ENCODE data around the gene CCSAP.
"Not testable (repeated sequence)": the region's sequence is repeated elsewhere in the genome, so short reads cannot be mapped to it uniquely, and the experiment has no call there.

Gene CCSAP

DNA sequence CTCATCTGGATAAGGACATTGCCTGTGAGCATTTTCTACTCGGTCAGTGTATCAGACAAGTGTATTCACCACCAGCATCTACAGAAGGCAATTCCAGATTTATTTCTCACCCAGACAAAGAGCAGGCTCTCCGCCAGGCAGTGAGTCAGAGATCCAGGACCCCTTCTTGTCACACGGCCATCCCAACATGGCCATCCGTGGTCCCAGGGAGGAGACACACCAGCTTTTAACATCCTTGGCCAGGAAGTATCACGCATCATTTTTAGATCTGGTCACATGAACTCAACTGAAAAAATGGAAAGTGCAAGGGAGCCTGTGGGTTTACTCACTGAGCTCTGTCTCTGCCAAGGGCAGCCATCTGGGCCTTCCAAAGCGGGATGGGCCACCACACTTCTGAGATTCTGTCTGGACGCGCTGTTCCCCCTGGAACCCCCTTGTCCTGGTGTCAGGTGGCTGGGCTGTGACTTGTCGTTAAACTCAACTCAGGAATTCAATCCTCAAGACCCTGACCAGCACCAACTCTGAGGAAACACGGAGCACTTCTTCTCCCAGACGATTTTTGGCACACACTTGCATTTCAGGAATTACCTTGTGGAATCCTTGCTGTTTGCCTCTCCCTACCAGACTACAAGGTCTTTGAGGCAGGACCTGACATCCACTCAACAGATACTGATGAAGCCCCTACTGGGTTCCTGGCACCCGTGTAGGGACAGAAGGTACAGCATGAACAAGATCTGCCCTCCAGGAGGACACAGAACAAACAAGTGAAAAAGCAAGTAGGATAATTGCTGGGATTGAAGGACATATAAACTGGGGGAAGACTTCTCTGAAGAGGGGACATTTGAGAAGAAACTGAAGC, 21.6 kb upstream of the CCSAP start:
- DNase-seq (ENCODE audit: low spot score) = no peak

DNA sequence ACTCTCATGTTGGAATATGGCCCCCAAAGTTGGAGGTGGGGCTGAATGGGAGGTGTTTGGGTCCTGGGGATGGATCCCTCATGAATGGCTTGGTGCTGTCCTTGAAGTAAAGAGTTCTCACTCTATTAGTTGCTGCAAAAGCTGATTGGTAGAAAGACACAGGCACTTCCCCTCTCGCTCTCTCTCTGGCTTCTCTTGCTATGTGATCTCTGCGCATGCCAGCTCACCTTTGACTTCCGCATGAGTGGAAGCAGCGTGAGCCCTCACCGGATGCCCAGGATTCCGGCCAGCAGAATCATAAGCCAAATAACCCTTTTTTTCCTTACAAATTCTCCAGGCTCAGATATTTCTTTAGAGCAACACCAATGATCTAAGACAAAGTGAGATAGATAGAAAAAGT, 20.9 kb upstream of the CCSAP start:
- no peak for DNase-seq (ENCODE audit: low spot score)

DNA sequence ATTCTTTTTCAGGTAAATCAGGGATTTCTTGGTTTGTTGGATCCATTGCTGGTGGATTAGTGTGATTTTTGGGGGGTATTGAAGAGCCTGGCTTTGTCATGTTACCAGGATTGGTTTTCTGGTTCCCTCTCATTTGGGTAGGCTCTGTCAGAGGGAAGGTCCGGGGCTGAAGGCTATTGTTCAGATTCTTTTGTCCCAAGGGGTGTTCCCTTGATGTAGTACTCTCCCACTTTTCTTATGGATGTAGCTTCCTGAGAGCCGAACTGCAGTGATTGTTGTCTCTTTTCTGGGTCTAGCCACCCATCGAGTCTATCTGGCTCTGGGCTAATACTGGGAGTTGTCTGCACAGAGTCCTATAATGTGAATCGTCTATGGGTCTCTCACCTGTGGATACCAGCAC, 17.6 kb upstream of the CCSAP start:
- DNase-seq (ENCODE audit: low spot score) = no peak

DNA sequence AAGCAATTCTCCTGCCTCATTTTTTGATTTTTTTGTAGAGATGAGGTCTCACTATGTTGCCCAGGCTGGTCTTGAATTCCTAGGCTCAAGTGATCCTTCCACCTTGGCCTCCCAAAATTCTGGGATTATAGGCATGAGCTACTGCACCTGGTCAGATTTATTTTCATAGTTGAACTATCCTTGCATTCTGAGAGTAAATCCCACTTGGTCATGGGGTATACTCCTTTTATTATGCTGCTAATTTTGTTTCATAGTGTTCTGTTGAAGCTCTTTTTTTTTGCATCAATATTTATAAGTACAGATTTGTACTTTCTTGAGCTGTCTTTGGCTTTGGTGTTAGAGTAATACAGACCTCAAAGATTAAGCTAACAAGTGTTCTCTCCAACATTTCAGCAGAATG, 12.8 kb upstream of the CCSAP start:
- no peak for DNase-seq (ENCODE audit: low spot score)

DNA sequence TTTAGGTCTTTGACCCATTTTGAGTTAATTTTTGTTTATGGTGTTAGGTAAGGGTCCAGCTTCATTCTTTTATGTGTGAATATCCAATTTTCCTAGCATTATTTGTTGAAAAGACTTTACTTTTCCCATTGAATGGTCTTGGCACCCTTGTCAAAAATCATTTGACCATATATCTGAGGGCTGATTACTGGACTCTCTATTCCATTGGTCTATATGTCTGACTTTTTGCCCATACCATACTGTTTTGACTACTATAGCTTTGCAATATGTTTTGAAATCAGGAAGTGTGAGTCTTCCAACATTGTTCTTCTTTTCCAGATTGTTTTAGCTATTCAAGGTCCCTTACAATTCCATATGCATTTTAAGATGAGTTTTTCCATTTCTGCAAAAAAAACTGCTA, 11.4 kb upstream of the CCSAP start:
- no peak for DNase-seq (ENCODE audit: low spot score)

DNA sequence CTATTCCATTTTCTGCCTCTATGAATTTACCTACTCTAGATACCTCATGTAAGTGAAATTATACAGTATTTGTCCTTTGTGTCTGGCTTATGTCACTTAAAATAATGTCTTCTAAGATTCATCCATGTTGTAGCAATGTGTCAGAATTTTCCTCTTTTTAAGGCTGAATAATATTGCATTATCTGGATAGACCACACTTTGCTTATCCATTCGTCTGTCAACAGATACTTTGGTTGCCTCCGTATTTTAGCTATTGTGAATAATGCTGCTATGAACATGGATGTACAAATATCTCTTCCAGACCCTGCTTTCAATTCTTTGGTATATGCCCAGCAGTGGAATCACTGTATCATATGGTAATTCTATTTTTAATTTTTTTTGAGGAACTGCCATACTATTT, 10.1 kb upstream of the CCSAP start:
- no peak for DNase-seq (ENCODE audit: low spot score)

DNA sequence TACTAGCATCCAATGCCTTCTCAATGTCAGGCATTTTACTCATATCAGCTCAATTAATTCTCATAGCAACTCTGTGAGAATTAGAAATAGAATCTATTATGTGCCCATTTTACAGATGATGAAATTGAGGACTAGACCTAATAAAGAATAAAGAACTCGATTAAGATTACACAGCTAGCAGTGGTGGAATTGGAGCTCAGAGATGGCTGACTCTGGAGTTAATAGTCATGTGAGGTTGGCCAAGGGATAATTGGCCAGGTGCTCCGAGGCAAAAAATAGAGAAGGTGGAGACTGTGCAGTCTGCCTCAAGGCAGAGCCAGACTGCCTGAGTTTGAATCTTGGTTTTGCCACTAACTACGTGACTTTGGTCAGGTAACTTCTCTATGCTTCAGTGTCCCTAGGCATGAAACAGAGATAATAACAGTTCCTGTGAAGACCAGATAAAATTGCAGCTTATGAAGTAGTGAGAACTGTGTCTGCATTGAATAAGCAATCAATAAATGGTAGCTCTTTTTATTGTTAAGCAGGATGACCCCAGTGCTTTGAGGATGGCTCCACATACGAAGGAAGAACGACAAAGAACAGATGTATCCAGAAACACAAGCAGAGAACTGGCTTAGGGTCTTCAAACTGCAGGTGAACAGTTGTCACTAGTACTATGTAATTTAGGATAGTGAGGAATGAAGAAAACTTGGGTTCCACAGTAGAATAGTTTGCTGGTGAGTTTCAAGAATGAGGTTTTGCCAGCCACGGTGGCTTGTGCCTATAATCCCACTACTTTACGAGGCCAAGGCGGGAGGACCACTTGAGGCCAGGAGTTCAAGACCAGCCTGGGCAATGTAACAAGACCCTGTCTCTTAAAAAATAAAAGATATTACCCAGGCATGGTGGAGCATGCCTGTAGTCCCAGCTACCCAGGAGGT, 6.9 kb upstream of the CCSAP start:
- no peak for DNase-seq (ENCODE audit: low spot score)

DNA sequence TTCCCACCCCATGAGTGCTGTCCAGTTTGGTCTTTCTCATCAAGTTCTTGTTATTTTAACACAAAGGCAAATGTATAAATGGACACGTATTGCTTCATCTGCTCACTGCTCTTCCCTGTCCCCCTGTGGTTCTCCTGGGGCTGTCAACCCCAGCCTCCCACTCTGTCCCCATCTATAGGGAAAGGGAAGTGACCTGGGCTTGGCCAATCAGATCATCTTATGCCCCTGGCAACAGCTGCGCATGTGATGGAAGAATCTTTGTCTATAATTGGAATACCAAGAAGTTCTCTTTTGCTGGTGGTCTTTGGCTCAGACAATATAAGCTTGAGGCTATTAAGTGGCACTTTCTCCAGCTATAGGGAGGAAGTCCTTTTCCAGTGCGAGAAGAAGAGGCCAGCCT, 4.7 kb upstream of the CCSAP start:
- no peak for DNase-seq (ENCODE audit: low spot score)

DNA sequence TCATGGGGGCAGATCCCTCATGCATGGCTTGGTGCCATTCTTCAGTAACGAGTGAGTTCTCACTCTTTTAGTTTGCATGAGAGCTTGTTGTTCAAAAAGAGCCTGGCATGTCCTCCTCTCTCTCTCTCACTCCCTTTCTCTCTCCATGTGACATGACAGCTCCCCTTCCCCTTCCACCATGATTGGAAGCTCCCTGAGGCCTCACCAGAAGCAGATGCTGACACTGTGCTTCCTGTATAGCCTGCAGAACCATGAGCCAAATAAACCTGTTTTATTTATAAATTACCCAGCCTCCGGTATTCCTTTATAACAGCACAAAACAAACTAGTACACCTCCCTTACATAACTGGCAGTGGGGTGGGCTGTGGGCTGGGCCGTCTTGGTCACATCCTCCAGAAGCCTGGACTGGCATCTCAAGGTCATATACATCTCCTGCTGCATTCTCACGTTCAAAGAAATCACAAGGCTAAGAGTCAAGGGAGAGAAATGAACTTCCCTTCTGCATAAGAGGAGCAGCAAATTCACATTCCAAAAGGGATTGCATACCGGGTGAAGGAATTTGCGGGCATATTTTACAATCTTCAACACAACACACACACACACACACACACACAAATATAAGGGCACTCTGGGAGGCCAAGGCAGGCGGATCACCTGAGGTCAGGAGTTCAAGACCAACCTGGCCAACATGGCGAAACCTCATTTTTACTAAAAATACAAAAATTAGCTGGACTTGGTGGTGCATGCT, 2.3 kb upstream of the CCSAP start:
- no peak for DNase-seq (ENCODE audit: low spot score)

DNA sequence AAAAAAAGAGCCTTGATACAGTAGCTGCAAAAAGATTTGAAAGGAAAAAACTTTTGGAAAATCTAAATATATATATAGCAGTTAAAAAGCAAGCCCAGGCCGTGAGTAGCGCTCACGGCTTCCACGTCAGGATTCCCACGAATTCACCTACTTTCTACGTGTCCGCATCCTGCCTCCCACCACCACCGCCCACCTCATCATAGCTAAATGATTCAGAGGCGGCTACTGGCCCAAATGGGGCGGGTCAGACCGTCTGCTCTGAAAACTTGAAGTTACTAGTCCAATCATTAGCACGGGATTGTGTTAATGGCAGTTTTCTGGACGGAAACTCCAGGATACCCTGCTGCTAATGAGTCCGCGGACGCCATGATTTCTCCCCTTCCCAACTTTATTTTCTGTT, 1.3 kb upstream of the CCSAP start:
- DNase-seq (ENCODE audit: low spot score) = no peak

DNA sequence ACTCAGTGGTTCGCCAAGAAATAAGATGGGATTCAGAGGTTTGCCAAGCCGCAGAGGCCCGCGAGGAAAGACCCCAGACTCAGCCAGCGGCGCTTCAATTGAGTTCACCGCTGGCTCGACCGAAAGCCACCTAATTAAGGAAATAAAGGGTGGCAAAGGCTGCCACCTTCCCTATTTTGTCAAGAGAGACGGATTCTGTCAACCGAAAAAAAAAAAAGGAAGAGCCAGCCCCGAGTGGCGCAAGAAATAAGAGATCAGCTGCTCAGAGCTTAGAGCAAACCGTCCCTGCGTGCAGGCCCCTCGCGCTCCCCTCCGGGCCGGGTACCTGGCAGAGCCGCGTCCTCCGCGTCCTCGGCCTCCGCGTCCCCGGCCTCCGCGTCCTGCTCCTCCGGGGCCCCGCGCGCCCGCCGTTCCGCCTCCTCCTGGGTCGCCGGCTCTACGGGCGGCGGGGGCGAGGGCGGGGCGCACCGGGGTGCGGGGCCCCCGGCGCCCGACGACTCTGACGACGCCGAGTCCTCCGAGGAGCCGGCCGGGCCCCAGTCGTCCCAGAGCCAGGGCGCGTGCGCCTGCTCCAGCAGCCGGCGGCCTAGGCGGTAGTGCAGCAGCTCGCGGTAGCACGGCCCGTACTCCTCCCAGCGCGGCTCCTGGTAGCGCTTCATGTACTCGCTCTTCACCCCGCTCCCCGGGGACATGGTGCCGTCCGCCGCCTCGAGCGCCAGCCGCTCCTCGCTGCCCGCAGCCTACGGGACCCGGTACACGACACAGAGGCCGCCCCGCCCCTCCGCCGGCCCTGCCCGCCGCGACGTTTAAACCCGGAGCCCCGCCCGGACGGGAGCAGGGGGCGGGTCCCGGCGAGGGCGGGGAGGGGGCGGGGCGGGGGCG, 832 bp downstream of the CCSAP start:
- DNase-seq (ENCODE audit: low spot score) = peak; percentile 87

DNA sequence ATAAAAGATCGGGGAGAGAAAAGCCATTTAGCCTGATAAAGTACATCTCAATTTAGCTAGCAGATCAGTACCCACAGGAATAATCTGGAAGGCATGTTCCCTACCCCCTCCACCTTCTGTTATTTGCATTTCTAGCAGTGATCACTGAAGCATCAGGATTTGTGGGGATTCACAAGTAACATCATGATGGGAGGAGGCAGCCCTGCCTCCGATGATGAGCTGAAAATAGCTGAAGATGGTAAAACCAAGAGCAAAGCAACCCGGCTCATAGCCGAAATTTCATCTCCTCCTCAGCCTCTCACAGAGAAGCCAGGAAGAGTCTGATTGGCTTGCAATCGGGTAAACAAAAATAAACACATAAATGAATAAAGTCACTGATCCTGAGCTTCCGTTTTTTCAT, 2.4 kb downstream of the CCSAP start:
- no peak for DNase-seq (ENCODE audit: low spot score)

DNA sequence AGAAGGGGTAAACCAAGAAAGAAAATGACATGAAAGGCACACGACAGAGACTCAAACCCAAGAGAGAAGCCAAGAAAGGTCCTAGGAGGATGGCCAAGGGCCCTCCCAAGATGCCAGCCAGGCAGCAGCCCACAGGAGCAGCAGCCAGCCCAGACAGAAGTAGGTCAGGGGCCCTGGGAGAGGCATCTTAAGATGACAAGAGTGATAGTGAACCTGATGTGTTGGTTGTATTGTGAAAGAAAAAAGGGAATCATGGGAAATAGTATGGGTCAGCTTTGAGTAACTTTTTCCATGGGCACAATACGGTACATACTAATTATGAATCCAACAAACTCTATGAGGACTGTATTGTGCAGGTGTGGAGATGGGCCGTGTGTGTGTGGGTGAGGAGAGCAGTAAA, 3.3 kb downstream of the CCSAP start:
- no peak for DNase-seq (ENCODE audit: low spot score)

DNA sequence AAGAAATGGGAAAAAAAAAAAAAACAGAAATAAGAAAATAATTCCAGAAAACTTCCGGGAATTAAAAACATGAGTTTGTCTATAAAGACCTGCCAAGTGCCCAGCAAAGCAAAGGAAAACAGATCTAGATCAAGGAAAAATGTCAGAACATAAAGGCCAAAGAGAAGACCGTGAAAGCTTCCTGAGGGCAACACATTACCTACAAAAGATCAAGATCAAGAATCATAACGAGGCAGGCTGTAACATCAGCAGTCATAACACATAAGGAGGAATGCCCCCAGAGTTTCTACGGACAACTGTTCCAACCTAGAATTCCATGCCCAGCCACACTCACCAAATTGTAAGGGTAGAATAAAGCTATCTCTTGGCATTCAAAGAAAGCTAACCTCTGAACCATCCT, 3.8 kb downstream of the CCSAP start:
- no peak for DNase-seq (ENCODE audit: low spot score)

DNA sequence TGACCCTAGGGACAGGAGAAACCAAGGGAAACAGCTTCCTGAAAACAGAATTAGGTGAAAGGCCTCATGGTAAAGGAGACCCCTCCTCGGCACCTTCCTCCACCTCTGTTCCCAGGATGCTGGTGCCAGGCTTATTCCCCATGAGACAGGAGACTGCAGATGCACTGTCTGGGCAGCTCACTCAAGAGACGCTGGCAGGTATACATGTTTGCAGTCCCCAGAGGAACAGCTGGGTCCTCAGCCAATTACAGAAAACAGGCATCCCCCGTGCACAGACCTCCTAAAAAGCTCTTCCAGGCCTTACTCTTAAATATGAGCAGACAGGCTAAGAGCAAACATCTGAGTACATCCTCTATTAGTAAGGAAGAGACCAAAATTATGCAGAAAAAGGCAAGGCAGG, 6.5 kb downstream of the CCSAP start:
- no peak for DNase-seq (ENCODE audit: low spot score)

DNA sequence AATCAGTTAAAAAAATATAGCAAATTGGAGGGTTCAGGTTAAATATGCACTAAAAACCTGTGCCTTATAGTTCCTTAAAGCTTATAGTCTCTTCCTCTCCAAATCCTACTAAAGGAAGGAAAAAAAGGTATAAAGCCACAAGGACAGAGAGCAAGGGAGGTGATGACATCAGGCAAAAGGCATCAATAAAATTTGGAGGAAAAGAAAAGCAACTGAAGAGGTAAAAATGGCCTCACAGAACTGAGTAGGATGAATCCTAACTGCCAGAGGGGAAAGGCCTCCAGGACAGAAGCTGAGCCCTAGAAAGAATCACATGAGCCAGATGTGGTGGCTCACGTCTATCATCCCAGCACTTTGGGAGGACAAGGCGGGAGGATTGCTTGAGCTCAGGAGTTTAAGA, 8.1 kb downstream of the CCSAP start:
- no peak for DNase-seq (ENCODE audit: low spot score)

DNA sequence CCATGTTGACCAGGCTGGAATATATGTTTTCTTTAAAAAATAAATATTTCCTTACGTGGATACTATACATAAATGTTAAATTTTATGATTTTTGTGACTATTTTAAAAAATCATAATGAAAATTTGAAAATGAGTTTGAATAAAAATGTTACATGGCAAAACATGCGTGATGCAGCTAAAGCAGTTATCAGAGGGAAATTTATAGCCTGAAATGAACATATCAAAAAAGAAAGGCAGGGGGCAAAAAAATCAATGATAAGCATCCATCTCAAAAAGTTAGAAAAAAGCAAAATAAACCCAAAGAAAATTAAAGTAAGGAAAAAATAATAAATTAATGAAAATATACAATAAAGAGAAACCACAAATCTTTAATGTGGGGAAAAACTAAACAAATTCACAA, 8.6 kb downstream of the CCSAP start:
- DNase-seq (ENCODE audit: low spot score) = no peak

DNA sequence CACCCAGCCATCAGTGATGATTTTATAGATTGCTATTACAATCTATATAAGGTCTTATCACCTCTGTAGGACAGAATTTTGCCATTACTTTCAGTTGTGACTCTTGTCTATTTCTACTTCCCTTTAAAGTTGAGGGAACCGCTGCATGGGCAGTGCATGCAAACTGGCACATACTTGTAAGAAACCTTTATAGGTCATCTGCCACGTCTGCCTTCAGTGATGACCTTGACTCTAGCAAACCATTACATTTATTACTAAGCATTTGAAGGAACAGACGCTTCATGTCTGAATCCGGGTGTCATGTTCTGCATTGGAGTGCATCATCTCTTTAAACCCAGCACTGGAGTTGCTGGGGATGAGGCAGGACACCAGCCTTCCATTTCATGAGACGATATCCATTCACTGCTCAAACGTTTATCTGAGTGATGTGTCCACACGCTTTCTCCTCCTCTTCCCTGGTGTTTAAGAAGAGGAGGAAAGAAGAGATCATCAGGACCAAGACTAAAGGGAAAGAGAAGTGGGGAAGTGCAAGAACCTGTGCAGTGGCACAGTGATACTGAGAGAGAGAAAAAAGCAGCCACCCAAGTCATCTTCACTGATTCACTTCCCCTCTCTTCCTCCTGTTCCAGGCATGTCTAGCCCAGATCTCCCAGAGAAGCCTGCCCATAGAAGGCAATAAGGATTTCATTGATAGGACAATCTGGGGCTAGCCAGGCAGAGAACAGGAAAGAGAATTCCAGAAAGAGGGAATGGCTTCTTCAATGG, 14.1 kb downstream of the CCSAP start:
- DNase-seq (ENCODE audit: low spot score) = no peak

DNA sequence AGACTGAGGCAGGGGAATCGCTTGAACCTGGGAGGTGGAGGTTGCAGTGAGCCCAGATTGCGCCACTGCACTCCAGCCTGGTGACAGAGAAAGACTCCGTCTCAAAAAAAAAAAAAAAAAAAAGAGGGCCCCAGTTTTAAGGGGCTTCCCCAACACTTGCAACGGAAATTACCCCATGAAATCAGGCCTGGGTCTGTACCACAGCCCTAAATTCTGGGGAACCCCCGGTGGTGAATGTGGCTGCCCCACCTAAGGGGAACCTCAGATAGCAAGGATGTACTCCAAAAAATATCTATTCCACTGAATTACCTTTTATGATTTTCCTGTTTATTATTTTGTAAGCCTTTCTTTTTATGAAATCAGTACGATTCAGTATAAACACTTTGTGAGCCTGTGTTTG, 15.1 kb downstream of the CCSAP start:
- not testable (repeated sequence) for DNase-seq (ENCODE audit: low spot score)

DNA sequence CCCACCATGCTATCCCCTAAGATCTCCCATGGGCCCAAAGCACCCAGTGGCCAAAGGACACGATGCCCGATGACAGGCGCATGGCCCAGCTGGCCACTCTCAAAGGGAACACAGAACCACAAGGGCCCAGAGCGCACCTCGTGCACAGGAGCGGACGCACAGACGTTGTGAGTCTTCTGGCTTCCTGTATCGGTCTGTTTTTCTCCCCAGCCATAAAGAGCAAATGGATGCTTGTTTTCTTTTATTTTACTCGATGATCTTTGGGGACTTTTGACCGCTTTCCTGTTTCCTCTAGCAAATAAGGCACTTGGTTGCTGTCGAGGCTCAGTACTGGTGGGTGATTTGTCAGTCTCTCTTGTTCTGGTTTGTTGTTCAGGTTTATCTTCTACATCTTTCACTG, 16.2 kb downstream of the CCSAP start:
- DNase-seq (ENCODE audit: low spot score) = no peak

Data from left forelimb (tissue), 1 donor.